NCI-H2171 treated with DMSO at 0.1 percent for 48 hours (cell line): ENCODE measurements around the gene HHLA2.

ENCODE experiments used
- DNase-seq: peaks from one replicate; lab custom pipeline; 2025; lab: John Stamatoyannopoulos, UW

The HHLA2 gene

DNA sequence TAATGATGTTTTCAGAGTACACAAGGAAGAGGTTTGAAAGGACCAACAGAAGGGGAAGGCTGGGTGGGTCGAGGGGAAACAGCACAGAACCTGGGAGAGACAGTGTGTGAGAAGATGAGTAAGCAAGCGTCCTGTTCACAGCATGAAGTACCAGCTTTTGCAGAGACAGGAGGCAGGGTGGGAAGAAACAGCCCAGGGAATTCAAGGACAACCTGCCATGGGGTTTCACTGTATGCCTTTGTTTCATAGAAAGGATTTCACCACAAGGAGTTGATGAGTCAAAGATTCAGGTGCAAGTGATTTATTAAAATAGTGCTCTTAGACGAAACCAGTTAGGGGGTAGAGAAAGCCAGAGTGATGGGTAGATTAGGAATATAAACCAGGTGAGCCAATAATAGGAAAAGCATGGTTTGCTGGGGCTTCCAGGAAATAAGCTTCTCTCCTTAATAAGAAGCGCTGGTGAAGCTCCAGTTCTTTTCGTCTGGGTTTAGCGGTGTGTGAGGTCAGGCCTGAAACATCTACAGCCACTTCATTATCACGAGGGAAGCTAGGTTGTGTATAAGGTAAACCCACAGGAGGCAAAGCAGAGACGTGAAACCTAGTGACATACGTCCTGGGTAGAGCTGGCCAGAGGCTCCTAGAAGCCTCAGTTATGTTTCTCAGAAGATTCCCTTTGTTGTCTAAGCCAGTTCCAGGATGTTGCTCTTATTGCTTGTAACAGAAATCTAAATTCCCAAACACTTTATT is 3.9 kb downstream of the HHLA2 start:
- DNase-seq = no peak

DNA sequence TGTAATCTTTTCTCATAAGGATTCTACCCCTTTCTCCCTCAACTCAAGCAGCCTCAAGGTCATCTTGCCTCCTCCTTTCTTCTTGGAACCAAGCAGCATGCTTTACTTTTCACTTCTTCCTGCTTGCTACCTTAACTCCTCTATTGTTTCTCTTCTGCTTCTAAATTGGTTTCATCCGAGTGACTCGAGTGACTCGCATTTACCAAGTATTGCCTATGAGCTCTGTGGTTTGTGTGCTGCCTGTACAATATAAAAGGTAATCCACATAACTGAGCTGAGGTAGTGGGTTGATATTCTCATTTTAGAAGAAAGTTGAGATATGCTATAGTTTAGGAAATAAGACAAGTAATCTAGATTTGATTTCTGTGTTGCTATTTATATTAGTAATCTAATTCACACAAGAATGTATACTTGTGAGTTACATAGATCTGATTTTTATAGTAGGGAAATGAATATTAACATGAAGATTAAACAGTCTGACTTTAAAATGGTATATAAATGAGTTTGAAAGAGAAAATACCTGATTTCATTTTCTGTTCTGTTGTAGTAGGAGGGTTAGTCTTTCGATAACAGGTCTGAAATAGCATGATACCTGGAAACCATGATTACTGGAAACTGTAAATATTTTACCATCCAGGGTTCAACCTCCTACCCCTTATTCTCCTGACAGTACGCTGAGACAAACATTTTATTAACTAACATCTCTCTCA is 5.5 kb downstream of the HHLA2 start:
- no peak for DNase-seq

DNA sequence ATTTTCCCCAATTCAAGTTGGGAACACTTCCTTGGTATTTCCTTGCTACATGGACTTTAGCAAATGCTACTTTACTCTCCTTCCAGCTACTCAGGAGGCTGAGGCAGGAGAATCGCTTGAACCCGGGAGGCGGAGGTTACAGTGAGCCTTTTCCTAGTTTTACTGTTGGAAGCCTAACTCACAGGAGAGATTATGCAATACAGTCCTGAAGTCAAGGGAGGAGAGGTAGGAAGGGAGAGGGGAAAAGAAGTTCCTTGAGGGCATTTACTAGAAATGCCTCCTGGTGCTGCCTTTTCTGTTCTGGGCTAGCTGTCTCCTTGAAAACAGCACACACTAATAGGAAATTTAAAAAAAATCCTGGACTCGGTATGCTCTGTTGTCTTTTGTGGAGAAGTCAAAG is 6.2 kb downstream of the HHLA2 start:
- DNase-seq = no peak

DNA sequence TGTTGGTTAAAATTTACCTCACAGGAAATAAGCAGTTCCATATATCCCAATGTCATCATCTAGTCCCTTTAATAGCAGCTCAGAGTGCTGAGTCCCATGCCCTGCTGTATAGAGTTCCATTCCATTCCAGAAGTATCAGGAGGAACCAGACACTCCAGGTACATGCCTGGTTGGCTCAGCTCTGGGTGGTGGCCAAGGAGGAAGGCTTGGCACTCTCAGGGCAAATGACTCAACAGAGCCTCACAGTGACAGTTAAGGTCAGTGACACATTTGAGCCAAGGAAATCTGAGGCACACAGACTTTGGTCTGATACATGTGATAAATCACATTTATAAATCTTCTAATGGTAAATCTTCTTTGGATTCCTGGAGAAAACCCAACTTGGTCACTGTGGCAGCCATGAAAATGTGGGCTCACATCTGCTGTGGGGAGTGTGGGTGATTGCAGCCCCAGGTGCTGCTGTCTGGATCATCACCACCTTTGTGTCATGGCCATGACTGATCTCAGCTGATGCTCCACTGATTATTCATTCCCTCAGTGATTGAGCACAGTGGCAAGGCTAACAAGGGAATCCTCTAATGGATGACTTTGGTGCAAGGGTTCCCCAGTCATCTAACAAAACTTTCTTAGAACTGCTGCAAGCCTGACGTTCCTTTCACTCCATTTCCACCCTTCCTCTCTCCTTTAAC is 9.3 kb downstream of the HHLA2 start:
- no peak for DNase-seq

DNA sequence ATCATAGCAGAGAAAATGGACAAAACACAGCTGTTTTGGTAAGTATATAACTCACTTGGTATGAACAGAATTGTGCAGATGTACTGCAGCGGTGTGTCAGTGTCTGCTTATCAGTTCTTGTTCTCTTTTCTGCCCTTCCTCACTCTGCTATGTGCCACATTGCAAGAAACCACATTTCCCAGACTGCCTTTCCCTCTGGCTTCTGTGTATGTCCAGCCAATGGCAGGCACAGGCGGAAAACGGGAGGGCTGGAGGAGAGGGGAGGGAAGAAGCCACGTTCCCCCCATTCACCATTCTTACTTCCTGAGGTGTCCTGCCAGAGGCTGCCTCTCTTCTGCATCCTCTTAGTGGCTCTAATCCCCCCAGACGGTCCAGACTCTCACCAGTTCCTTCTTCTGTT is 15.4 kb downstream of the HHLA2 start:
- DNase-seq = no peak

DNA sequence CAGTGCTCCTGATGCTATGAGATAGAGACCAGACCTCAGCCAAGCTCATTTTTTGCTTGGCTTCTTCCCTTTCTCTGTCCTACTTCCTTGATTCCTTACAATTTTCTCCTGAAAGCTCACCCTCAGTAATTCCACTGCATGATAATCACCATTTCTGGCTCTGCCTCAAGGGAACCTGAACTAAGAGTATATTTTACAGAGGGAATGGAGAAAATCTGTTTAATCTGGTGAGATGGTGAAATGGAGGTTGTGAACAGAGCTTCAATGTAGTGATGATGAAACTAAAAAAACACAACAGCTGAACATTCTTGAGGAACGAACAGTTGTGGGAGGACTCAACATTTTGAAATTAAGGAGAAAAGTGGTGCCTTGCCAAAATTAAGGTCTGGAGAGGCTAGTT is 16.3 kb downstream of the HHLA2 start:
- DNase-seq = no peak

DNA sequence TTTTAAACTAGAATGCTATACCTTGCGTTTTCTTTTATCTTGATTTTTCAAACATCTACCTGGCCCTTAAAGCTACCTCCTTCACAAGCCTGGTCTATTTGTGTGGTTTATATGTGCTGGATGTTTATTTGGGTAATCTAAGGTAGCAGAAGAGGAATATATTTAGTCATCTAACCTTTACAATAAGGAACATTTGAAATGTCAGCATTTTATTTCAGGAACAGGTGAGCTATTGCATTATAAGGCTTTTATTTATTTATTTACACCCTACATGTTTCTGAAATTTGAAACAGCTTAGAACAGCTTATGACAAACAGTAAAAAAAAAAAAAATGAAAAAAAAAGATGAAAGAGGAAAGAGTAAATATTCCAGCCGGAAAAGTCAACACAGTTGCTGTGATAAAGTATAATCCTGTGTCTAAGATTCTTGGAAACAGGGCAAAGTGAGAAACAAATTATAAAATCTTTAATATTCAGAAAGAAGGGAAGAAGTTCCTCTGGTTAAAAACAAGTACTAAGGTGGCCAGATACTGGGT is 19.5 kb downstream of the HHLA2 start:
- no peak for DNase-seq

DNA sequence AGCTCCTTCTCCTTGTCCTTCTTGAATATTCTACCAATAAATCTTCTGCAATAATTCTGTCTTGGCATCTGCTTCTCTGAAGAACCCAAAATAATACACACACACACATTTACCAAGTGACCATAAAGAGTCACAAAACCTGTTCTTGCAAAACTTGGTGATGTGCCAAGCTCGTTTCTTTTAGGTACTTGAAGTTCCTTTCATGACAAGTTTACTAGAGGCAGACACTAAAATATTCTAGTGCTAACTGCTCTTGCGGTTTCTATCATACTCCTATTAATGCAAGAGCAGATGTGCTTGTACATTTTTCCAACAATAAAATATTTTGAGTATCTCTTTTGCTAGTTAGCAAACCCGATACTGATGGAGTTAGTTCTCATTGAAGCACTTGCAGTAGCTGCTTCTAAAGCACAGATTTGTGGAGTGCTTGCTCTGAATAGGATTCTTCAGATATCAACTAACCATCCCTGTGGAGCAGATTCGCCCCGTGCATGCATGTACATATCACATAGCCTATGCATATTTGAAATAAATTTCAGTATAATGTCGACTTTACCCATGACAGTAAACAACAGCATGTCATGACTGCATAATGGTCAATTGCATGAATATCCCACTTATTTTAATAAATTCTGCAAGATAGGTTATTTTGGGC is 23.2 kb downstream of the HHLA2 start:
- DNase-seq = peak; percentile 32

DNA sequence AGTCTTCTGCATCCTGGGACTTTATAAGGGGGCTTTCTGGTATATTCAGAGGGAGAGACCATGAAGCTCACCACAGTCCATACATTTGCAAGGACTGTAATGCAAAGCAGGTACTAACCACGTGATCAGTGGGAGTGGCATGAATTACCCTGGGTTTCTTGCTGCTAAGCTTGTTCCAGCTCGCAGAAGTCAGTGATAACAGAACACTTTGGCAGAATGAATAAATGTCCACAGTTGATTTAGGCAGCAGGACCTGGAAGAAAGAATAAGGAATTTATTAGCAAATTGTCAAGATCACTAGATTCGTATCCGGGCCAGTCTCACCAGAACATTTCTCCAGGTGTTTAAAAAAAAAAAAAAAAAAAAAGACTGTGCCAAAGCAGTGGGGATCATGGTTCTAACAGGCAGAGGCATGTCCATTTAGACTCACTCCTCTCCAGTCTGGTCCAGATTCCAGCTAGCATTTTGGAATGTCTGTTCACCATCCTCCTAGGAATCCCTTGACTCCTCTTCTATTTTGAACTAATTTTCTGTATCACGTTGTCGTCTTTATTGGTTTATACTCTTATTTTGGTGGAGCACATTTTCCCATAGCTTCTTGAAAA is 24.5 kb downstream of the HHLA2 start:
- DNase-seq = no peak

DNA sequence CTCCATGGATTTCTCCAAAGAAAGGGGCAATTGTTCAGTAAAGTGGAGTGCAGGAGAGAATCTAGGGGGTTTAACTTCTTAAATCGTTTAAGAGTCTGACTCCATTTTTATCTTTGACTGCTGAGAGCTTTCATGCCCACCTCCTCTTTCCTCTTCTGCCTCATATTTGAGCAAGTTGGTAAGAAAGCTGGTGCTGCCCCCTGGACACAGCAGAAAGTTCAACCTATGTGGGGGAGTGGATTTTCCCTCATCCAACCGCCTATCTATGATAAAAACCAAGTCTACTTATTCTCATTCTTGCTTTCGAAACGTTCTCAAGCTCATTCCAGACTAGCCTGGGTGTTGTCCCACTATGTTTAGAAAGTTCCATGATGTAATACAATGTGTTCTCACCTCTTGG is 26.0 kb downstream of the HHLA2 start:
- DNase-seq = no peak

DNA sequence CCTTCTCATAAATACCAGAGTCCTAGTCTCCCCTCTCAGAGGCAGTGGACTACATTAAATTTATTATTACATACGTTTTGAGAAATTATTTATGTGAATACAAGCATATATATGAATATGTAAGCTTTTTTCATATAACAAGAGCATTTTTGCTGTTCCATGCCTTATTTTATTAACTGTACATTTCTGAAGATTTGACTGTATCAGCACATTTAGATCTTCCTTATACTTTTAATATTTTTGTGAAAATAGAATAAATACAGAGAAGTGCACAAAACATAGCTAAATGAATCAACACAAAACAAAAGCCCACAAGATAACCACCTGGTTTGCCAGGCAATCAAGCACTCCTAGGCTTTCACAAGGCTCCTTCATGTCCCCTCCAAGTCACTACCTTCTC is 27.8 kb downstream of the HHLA2 start:
- DNase-seq = no peak

DNA sequence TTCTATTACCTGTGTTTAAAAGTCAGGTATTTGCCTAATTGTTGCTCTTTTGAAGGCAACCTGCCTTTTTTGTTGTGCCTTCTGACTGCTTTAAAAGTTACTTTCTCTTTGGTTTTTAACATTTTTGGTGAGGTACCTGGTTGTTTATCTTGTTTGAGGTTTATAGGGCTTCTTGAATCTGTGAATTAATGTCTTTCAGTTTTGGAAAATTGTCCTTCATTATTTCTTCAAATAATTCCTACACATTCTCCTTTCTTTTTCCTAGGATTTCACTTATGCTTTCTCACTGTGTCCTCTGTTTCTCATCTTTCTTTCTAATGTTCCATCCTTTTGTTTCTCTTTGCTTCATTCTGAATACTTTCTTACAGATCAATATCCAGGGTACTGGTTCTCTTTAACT is 30.8 kb downstream of the HHLA2 start:
- no peak for DNase-seq

DNA sequence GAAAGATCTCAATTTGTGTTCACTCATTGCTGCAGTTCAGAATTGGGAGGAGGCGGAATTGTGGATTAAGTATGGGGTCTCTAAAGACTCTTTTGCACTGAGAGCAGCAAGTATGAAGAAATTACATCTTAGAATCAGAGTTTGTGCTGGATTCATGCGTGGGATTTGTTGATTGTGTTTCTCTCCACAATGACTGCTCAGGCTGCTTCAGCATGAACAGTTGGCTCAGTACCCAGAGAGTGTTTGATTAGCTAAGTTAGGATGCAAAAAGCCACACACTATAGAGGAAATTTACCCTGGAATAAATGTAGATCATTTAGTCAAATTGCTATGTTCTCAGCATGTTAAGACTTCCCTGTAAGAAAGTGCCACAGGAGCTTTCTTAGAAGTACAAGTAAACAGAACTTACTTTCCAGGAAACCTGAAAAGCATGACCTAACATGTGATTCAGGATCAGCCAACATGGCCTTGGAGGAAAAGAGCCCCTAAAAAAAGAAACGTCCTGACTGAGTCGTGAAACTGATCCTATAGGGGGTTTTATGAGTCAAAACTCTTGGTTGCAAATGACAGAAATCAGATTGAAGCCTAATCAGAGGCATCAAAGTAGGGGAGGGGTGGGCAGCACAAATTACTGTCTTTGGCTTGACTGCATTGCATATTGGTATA is 32.6 kb downstream of the HHLA2 start:
- DNase-seq = no peak

DNA sequence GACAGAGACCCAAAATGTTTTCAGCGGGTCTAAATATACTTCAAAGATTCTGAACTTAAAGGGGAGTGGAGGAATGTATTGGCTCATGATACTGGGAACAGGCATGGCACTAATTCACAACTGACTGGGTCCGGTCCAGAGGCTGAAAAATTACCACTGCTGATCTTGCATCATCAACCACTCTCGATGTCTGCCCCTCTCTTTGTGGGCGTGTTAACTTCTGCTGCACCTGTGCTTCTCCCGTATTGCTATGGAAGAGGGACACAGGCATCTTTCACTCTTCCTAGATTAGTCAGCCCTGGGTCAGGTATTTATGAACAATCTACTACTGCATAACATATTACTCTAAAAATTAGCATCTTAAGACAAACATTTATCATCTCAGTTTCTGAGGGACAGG is 33.2 kb downstream of the HHLA2 start:
- no peak for DNase-seq

DNA sequence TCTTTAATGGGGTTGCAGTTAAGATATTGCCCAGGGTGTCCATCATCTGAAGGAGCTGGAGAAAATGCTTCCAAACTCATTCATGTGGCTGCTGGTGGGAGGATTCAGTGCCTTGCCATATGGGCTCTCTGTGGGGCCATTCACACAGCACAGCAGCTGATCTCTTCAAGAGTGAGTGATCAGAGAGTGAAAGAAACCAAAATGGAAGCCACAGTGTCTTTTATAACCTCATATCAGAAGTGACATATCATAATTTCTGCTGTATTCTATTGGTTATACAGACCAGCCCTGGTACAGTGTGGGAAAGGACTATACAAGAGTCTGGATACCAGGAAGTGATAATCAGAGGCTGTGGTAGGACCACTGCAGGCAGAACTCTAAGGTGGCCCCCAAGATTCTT is 33.6 kb downstream of the HHLA2 start:
- no peak for DNase-seq

DNA sequence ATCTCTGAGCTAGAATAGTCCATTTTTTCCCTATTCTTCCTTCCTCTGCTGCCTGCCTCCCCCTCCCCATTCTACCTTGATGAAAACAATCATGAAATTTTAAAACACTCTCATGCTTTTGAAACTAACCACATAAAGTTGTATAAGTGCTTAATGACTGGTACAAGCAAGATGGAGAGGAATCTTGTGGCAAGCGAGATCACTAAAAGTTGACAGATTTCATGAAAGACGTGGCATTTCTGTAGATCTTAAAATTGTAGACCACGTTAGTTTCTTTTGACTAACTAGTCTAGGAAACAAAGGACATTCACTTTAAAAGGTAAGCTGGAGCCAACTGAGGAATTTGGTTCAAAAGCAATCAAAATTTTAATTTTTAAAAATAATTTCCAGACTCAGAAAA is 35.4 kb downstream of the HHLA2 start:
- DNase-seq = no peak

DNA sequence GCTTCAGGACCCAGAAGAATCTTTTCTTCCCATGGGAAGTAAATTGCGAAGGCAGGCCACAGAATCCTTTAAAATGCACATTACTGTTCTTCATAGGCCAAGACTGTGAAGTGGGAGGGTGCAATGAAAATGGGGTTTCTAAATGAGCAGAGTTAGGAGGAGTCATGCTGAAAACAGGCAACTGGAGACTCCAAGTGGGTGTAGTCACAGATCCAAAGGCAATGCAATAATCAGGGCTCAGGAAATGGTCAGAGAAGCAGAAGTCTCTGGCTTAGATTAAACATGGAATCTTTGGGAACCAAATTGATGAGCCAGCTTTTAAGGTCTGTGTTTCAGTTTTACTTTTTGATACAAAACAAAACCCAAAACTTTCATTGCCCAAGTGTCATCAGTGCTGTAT is 37.6 kb downstream of the HHLA2 start:
- DNase-seq = no peak

DNA sequence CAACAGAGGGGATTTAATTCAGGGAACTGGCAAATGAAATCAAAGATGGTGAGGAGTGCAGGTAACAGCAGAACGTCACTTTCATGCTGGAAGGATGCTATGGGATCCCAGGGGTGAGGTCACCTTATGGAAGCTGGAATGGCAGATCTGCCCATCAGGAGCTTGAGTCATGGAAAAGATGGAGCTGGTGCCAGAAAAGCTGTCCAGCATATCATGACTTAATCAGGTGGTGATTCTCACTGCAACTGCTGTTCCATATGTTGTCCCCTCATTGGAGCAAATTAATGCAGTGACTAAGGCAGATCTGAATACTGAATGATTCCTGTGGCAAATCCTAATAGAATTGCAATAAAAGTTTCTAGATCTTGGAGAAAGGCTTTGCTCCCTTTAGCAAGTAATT is 38.4 kb downstream of the HHLA2 start:
- peak; percentile 11 for DNase-seq

DNA sequence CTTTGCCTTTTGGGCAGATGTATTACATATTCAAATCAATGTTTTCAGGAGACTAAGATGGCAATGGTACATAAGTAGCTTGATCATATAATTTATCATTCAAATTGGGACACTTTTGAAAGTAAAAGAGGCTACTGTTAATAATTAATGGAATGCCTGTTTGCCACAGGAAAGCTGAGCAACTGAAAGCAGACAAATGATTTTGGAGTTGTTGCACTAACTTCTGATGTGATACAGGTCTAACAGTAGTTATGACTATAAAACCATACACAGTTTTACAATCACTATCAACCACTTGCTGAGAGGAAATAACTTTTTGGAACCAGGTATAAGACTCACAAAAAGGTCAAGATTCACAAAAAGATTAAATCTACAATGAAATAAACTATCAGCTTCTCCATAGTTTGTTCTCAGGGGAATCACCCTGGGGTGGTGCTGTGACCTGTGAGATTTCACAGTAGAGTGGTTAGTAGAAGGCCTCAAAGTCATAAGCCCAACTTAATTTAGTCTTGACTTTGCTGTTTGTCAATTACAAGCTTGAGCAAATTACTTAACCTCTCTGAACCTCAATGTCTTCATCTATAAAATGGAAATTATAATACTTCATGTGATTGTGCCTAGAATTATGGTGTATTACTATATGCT is 42.7 kb downstream of the HHLA2 start:
- DNase-seq = no peak

DNA sequence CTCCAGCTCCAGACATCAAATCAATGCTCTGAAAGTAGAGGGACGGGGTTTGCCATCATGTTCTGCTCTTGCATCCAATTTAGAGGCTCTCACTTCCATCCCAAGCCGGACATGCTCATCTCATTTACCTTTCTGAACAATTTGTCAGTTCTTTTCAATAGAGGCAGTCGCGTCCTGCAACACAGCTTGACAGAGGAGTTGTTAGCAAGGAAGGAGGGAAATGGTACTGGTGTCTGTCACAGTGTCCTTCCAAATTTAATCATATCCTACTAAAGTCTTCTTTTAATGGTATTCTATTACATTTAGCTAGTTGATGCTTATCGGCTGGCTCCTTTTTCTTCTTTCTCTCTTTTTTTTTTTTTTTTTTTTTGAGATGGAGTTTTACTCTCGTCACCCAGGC is 45.6 kb downstream of the HHLA2 start:
- DNase-seq = no peak
